ENCODE results near the gene MILR1. TPM values are rescaled to one million over a fixed set of nuclear protein-coding genes. Genes with fewer than 3 reads are reported as not detected.

Gene MILR1
- total RNA-seq, 1 donor from 2014 or later = 2.5 TPM

DNA sequence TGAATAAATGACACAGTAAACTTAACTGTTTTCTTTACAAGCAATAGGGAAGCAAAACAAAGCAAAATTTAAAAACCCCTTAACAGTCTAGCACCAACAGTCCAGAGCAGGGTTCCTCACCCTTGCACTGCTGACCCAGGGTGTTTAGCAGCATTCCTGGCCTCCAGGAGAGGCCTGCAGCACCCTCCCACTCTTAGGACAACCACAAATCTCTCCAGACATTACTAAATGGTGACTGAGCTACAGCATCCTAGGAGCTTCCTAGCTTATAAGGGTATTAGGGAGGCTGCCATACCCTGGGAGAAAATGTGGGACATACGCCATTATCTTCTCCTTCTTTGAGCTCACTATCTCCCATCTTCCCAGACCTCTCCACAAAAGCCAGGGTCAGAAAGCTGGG is 32.0 kb downstream of the MILR1 start:
- Histone ChIP-seq H3K4me3 (no peak overlapping the region), H3K27ac (replicated peaks) (no peak overlapping the region)

DNA sequence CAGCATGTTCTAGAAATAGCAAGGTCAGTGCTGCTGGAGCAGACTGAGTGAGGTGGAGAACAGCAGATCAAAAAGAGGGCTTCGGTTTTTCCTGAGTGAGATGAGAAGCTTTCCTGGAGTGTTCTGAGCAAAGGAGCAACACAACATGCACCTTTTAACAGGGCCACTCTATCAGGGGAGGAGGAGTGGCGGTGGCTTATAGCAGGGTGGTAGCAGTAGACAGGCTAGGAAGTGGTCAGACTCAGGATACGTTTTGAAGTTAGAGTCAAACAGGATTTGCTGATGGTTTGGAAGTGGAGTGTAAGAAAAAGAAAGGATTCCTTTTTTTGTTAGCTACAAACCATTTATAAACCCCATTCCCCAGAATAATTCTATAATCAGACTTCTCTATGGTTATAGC is 35.5 kb downstream of the MILR1 start:
- Histone ChIP-seq H3K4me1 (no peaks in the 10 kb centered on the region), H3K4me3 (no peak overlapping the region), H3K27me3 (ENCODE audit: low read depth) (no peaks in the 10 kb centered on the region), H3K36me3 (peaks cover 70% of the 10 kb centered on the region), H3K9me3 (replicated peaks) (no peaks in the 10 kb centered on the region), H3K27ac (replicated peaks) (no peak overlapping the region)
- TF ChIP-seq, protein P1, sequence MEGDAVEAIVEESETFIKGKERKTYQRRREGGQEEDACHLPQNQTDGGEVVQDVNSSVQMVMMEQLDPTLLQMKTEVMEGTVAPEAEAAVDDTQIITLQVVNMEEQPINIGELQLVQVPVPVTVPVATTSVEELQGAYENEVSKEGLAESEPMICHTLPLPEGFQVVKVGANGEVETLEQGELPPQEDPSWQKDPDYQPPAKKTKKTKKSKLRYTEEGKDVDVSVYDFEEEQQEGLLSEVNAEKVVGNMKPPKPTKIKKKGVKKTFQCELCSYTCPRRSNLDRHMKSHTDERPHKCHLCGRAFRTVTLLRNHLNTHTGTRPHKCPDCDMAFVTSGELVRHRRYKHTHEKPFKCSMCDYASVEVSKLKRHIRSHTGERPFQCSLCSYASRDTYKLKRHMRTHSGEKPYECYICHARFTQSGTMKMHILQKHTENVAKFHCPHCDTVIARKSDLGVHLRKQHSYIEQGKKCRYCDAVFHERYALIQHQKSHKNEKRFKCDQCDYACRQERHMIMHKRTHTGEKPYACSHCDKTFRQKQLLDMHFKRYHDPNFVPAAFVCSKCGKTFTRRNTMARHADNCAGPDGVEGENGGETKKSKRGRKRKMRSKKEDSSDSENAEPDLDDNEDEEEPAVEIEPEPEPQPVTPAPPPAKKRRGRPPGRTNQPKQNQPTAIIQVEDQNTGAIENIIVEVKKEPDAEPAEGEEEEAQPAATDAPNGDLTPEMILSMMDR (IDR thresholded peaks at IDR 0.05; ENCODE audit: borderline replicate concordance) = no peak
- DNase-seq = no peak
- intact Hi-C loops (cut with micrococcal nuclease) = no loop called here

More for the DNA sequence above, 32.0 kb downstream of the MILR1 start:
- H3K27me3 ChIP-seq (ENCODE audit: low read depth) = no peaks in the 10 kb centered on the region
- H3K9me3 ChIP-seq (replicated peaks) = no peaks in the 10 kb centered on the region
- DNase-seq = no peak
- H3K36me3 ChIP-seq = peaks cover 75% of the 10 kb centered on the region
- intact Hi-C loops (cut with micrococcal nuclease) = no loop called here
- H3K4me1 ChIP-seq = no peaks in the 10 kb centered on the region
- TF ChIP-seq, protein P1 (IDR thresholded peaks at IDR 0.05; ENCODE audit: borderline replicate concordance) = no peak

DNA sequence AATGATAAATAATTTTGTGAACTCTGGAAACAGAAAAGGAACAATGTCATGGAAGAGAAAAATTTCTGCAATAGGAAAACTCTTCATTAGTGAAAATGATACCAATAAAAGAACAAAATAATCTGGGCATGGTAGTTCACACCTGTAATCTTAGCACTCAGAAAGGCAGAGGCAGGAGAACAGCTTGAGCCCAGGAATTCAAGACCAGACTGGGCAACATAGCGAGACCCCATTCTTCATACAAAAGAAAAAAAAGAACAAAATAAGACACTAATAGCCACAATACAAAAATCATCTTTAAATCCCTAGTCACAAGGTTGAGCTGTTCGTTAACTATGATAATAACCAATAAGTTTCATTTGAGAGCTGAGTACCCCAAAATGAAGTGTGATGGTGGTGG is 39.4 kb downstream of the MILR1 start:
- Histone ChIP-seq H3K36me3 (peaks cover 67% of the 10 kb centered on the region), H3K27ac (replicated peaks) (no peak overlapping the region), H3K4me1 (no peaks in the 10 kb centered on the region), H3K4me3 (no peak overlapping the region), H3K27me3 (ENCODE audit: low read depth) (no peaks in the 10 kb centered on the region), H3K9me3 (replicated peaks) (no peaks in the 10 kb centered on the region)
- TF ChIP-seq, protein P1 (IDR thresholded peaks at IDR 0.05; ENCODE audit: borderline replicate concordance) = no peak
- no peak for DNase-seq
- intact Hi-C loops (cut with micrococcal nuclease) = loop anchor here (5.0 kb wide), 1 partner anchor 66 kb away; no protein-coding TSS in a partner anchor

DNA sequence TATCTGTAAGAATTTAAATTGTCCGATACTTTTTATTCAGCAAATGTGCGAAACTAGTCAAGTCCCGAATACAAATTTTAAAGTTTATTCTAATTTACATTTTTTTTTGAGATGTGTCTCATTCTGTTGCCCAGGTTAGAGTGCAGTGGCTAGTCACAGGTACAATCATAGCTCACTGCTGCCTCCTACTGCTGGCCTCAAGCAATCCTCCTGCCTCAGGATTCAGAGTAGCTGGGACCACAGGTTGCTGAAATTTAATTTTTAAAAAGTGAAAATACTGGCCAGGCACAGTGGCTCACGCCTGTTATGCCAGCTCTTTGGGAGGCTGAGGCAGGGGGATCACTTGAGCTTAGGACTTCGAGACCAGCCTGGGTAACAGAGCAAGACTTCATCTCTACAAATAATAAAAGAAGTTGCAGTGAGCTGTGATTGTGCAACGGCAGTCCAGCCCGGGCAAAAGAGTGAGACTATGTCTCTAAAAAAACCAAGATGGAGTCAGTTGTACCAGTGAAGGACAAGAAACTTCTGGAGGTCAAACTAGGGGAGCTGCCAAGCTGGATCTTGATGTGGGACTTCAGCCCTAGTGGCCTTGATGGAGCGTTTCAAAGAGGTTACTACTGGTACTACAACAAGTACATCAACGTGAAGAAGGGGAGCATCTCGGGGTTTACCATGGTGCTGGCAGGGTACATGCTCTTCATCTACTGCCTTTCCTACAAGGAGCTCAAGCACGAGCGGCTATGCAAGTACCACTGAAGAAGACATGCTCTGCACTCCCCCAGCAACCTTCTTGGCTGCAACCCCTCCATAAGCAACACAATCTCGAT is 42.3 kb downstream of the MILR1 start:
- Histone ChIP-seq H3K9me3 (replicated peaks) (no peaks in the 10 kb centered on the region), H3K27me3 (ENCODE audit: low read depth) (no peaks in the 10 kb centered on the region), H3K4me3 (no peak overlapping the region), H3K36me3 (peaks cover 52% of the 10 kb centered on the region), H3K4me1 (peaks cover 27% of the 10 kb centered on the region), H3K27ac (replicated peaks) (no peak overlapping the region)
- DNase-seq = no peak
- intact Hi-C loops (cut with micrococcal nuclease) = no loop called here
- TF ChIP-seq, protein P1 (IDR thresholded peaks at IDR 0.05; ENCODE audit: borderline replicate concordance) = peak; percentile 61

DNA sequence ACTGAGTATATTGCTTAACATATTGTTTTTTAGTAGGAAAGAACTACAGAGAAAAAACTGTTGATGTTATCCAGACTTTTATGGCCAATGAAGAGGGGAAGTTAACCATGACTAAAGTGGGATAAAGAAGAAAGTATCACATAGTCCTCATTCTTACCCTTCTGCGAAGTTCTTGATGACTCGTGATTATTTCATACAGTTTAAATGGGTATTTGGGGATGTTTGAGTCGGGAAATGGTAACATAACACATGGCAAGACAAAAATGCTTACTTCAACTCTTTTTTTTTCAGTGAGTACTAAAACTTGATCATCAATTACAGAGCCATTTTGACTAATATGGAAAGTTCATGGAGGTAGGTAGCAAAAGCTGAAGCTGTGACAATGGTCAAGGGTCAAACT is 43.1 kb downstream of the MILR1 start:
- TF ChIP-seq, protein P1 (IDR thresholded peaks at IDR 0.05; ENCODE audit: borderline replicate concordance) = no peak
- intact Hi-C loops (cut with micrococcal nuclease) = no loop called here
- peaks cover 52% of the 10 kb centered on the region for H3K36me3 ChIP-seq

More for the DNA sequence above, 43.1 kb downstream of the MILR1 start:
- DNase-seq = no peak
- Histone ChIP-seq H3K27me3 (ENCODE audit: low read depth) (no peaks in the 10 kb centered on the region), H3K4me3 (no peak overlapping the region), H3K27ac (replicated peaks) (no peak overlapping the region), H3K4me1 (peaks cover 34% of the 10 kb centered on the region), H3K9me3 (replicated peaks) (no peaks in the 10 kb centered on the region)
